GM12878 (cell line): ENCODE data around the gene FAM241A. TPM values are rescaled to one million over a fixed set of nuclear protein-coding genes. Genes with fewer than 3 reads are reported as not detected.

Experiments used
- ATAC-seq: fragments of 200-7000 bp; cut with Tn5 transposase; 3 replicates; pipeline ENCODE4 v1.9.1; 2020; ENCODE audit warnings: mild to moderate bottlenecking, moderate library complexity
- BruUV-seq: library from RNA; stranded (reverse); fragments of 400-500 nt; replicated peaks from 2 replicates; lab custom pipeline; 2021; lab: Mats Ljungman, UMichigan
- CTCF ChIA-PET: fragments of 300-600 bp; sonication (Branson Sonifier 250); formaldehyde crosslinking; extraction: SDS; loops from one replicate; lab custom pipeline; 2021; ENCODE audit warnings: inconsistent platforms; lab: Yijun Ruan, JAX
- POLR2A ChIA-PET: fragments of 350-600 bp; formaldehyde crosslinking; extraction: SDS; loops from one replicate; lab custom pipeline; 2021; ENCODE audit warnings: inconsistent platforms; lab: Charles Lee
- RAD21 ChIA-PET: fragments of 300-600 bp; sonication (Branson Sonifier 250); formaldehyde crosslinking; loops from one replicate; lab custom pipeline; 2023; ENCODE audit warnings: antibody characterized with exemption; ENCODE audit not compliant: unreplicated experiment; lab: Charles Lee
- SMC1A ChIA-PET: fragments of 300-600 bp; sonication (Branson Sonifier 250); formaldehyde crosslinking; loops from one replicate; lab custom pipeline; 2023; ENCODE audit not compliant: unreplicated experiment, uncharacterized antibody; lab: Charles Lee
- DNase-seq: peaks from one replicate; pipeline ENCODE4 v3.0.0-alpha.2; 2011; ENCODE audit warnings: low read depth, low spot score
- FAIRE-seq: peaks from 3 replicates; lab custom pipeline; 2011; peaks lifted over from hg19 to GRCh38; lab: Jason Lieb, UNC
- H2AFZ ChIP-seq: 2 replicates; pipeline ENCODE4 v1.6.0; 2011; ENCODE audit warnings: low read depth, low read length, control low read depth; ENCODE audit not compliant: control insufficient read depth
- H3K27ac ChIP-seq: 2 replicates; pipeline ENCODE4 v1.5.1; 2011; ENCODE audit warnings: control low read depth; ENCODE audit not compliant: control insufficient read depth, insufficient read depth
- H3K27me3 ChIP-seq, 2 experiments: replicated peaks in 1 of 2; 2 replicates each; pipeline versions ENCODE4 v1.6.0 to v1.6.1; 2011; ENCODE audit warnings: low read length in 1 of 2; ENCODE audit not compliant: control insufficient read depth in 2 of 2, insufficient read depth in 2 of 2
- H3K36me3 ChIP-seq, 2 experiments: 2 replicates each; pipeline ENCODE4 v1.5.1; 2011; ENCODE audit warnings: low read length in 1 of 2; ENCODE audit not compliant: control insufficient read depth in 2 of 2, insufficient read depth in 2 of 2
- H3K4me1 ChIP-seq: 2 replicates; pipeline ENCODE4 v1.6.1; 2011; ENCODE audit warnings: mild to moderate bottlenecking, low read length, moderate library complexity, mixed read lengths; ENCODE audit not compliant: control insufficient read depth, insufficient read depth
- H3K4me2 ChIP-seq: 2 replicates; pipeline ENCODE4 v1.6.0; 2011; ENCODE audit warnings: control low read depth; ENCODE audit not compliant: control insufficient read depth, insufficient read depth
- H3K4me3 ChIP-seq: fragments of 200-600 bp; sonication (generic); 2 replicates; pipeline ENCODE4 v1.5.1; 2016
- H3K79me2 ChIP-seq: 2 replicates; pipeline ENCODE4 v1.6.0; 2011; ENCODE audit warnings: low read length; ENCODE audit not compliant: control insufficient read depth, insufficient read depth
- H3K9ac ChIP-seq: 2 replicates; pipeline ENCODE4 v1.8.0; 2011; ENCODE audit warnings: low read length, control low read depth, mixed read lengths; ENCODE audit not compliant: control insufficient read depth, insufficient read depth
- H3K9me3 ChIP-seq: replicated peaks from 3 replicates; pipeline ENCODE4 v1.5.1; 2011; ENCODE audit warnings: mild to moderate bottlenecking, low read length; ENCODE audit not compliant: control insufficient read depth, insufficient read depth
- H4K20me1 ChIP-seq: 2 replicates; pipeline ENCODE4 v1.6.0; 2011; ENCODE audit not compliant: control insufficient read depth, insufficient read depth
- CBX3 ChIP-seq: fragments of 200-600 bp; sonication (generic); IDR thresholded peaks from 2 replicates; pipeline ENCODE4 v1.6.1; 2016; ENCODE audit warnings: low read depth, borderline replicate concordance
- CHD1 ChIP-seq: IDR thresholded peaks from 2 replicates; pipeline ENCODE4 v1.6.1; 2012; ENCODE audit warnings: low read depth, low read length, improper control_type of control experiment
- CHD2 ChIP-seq: IDR thresholded peaks from 2 replicates; pipeline ENCODE4 v1.6.1; 2011; ENCODE audit warnings: low read depth, low read length, improper control_type of control experiment, borderline replicate concordance
- ESRRA ChIP-seq: IDR thresholded peaks from 2 replicates; pipeline ENCODE4 v1.6.1; 2012; ENCODE audit warnings: mild to moderate bottlenecking, low read length, improper control_type of control experiment
- NFIC ChIP-seq: IDR thresholded peaks from 2 replicates; pipeline ENCODE4 v1.6.1; 2012; ENCODE audit warnings: low read depth, mild to moderate bottlenecking, inconsistent platforms, low read length, moderate library complexity
- ZNF217 ChIP-seq: fragments of 450-650 bp; IDR thresholded peaks from 2 replicates; pipeline ENCODE4 v1.6.1; 2017; ENCODE audit warnings: antibody characterized with exemption, mild to moderate bottlenecking
- ZNF384 ChIP-seq: IDR thresholded peaks from 2 replicates; pipeline ENCODE4 v1.6.1; 2012; ENCODE audit warnings: low read depth, mild to moderate bottlenecking, low read length, improper control_type of control experiment, borderline replicate concordance
- WGBS: methylation state at CpG from one replicate; pipeline ENCODE4 v1.1.6; 2016; ENCODE audit warnings: low lambda C conversion rate; ENCODE audit not compliant: insufficient replicate concordance, insufficient coverage; ENCODE audit errors: missing lambda C conversion rate; 5-methylcytosine and 5-hydroxymethylcytosine counted together
- in situ Hi-C: fragments of 300-500 bp; cut with MboI; formaldehyde crosslinking; loops from 9 replicates; pipeline ENCODE4 v1.14.3; 2018; ENCODE audit warnings: mixed read lengths
- intact Hi-C: fragments of 100-400 bp; cut with micrococcal nuclease; formaldehyde crosslinking; loops from one replicate; pipeline ENCODE4 v1.14.2; 2022; ENCODE audit not compliant: unreplicated experiment
- polyA plus RNA-seq, 11 experiments: library from polyadenylated mRNA; depleted of rRNA in 4 of 11; unstranded in 6 of 11; stranded (reverse) in 5 of 11; fragments of >200 nt; fragmentation: Nextera tagmentation in 4 of 11; fragmentation: Illumina TruSeq in 1 of 11; extraction: Ambion mirVana in 4 of 11; extraction: Trizol in 1 of 11; gene quantifications; 1 replicate in 1 of 11; 2 replicates in 10 of 11; pipeline versions ENCODE4 v1.2.1 to v1.2.3, GENCODE V29; 2011 to 2016; ENCODE audit warnings: inconsistent platforms in 2 of 11, missing spikeins in 2 of 11, low read depth in 1 of 11
- total RNA-seq, 4 experiments: library from RNA; depleted of rRNA in 3 of 4; stranded (reverse); fragments of >200 nt in 3 of 4; fragmentation: Illumina TruSeq in 1 of 4; extraction: Trizol in 1 of 4; gene quantifications; 2 replicates each; pipeline versions ENCODE4 v1.2.1 to v1.2.3, GENCODE V29; 2013 to 2021
- TF ChIP-seq, protein P1 (sequence below): fragments of 450-650 bp; IDR thresholded peaks from 2 replicates; pipeline ENCODE4 v1.6.1; 2014; ENCODE audit warnings: mild to moderate bottlenecking
- TF ChIP-seq, protein P2 (sequence below): fragments of 450-650 bp; formaldehyde crosslinking; IDR thresholded peaks from 2 replicates; pipeline ENCODE4 v1.4.0; 2022; ENCODE audit warnings: mild to moderate bottlenecking, moderate library complexity

FAM241A gene
- total and polyA plus RNA-seq, 10 of the 15 experiments (the other 5 are each of a cell fraction or from before 2014, with no cell fraction given) = 0.20 to 7.5 (median 2.4) TPM

- H3K4me3 ChIP-seq = no peak overlapping the region
- no peak overlapping the region for H3K27ac ChIP-seq
- H3K4me2 ChIP-seq = no peak overlapping the region
- intact Hi-C loops (no loop called here), in situ Hi-C loops (no loop called here)
- 64% methylated on average over 6 of the region's 6 CpGs for WGBS
- ATAC-seq = no peak
- CTCF ChIA-PET = interaction anchor here (1.0 to 1.8 kb wide), 4 partner anchors 9 to 94 kb away, joined by 3 to 6 read pairs (median 4); no protein-coding TSS in a partner anchor
- H2AFZ ChIP-seq = no peak overlapping the region
- BruUV-seq = no TSS peak
- H4K20me1 ChIP-seq = no peaks in the 10 kb centered on the region
- H3K36me3 ChIP-seq = no peaks in the 10 kb centered on the region
- DNase-seq = no peak
- POLR2A ChIA-PET = no interaction called here
- SMC1A ChIA-PET = interaction anchor here (1.2 to 2.0 kb wide), 2 partner anchors 15 to 43 kb away, joined by 3 to 4 read pairs; no protein-coding TSS in a partner anchor
- TF ChIP-seq, protein P1, sequence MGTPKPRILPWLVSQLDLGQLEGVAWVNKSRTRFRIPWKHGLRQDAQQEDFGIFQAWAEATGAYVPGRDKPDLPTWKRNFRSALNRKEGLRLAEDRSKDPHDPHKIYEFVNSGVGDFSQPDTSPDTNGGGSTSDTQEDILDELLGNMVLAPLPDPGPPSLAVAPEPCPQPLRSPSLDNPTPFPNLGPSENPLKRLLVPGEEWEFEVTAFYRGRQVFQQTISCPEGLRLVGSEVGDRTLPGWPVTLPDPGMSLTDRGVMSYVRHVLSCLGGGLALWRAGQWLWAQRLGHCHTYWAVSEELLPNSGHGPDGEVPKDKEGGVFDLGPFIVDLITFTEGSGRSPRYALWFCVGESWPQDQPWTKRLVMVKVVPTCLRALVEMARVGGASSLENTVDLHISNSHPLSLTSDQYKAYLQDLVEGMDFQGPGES = no peak
- no peaks in the 10 kb centered on the region for H3K79me2 ChIP-seq
- no peaks in the 10 kb centered on the region for H3K27me3 ChIP-seq
- no peaks in the 10 kb centered on the region for H3K9me3 ChIP-seq
- RAD21 ChIA-PET = interaction anchor here (1.0 kb wide), 1 partner anchor 75 kb away, joined by 3 read pairs; no protein-coding TSS in a partner anchor
- peaks cover 5% of the 10 kb centered on the region; the same call in 1 of the 2 replicates for H3K4me1 ChIP-seq
- no peak for FAIRE-seq
- H3K9ac ChIP-seq = no peak overlapping the region
Observed at GRCh38 chr4:112141366-112142138, 3.7 kb upstream of the FAM241A start.

DNA sequence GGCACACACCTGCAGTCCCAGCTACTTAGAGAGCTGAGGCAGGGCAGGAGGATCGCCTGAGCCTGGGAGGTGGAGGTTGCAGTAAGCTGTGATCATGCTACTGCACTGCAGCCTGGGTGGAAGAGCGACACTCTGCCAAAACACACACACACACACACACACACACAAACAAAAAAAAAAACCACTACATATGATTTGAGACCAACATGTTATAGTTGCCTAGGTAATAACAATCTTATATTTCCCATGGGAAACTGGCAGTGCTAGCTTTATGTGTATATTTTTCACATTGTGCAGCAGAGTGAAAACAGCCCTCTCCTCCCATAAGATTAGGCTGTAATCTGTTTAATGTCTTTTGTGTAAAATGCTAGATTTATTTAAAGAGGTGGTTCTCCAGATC is 3.1 kb upstream of the FAM241A start:
- ChIA-PET RAD21 (interaction anchor here (1.0 kb wide), 1 partner anchor 74 kb away, joined by 3 read pairs; no protein-coding TSS in a partner anchor), CTCF (interaction anchor here (1.2 to 1.8 kb wide), 3 partner anchors 41 to 94 kb away, joined by 4 to 6 read pairs (median 6); no protein-coding TSS in a partner anchor), SMC1A (interaction anchor here (1.2 to 2.0 kb wide), 2 partner anchors 14 to 43 kb away, joined by 3 to 4 read pairs; no protein-coding TSS in a partner anchor), POLR2A (no interaction called here)
- FAIRE-seq (no peak), DNase-seq (no peak)
- H3K36me3 ChIP-seq = no peaks in the 10 kb centered on the region
- intact Hi-C loops = no loop called here
- no TSS peak for BruUV-seq
- no peaks in the 10 kb centered on the region for H3K27me3 ChIP-seq
- H3K79me2 ChIP-seq = no peaks in the 10 kb centered on the region
- no peak overlapping the region for H3K4me2 ChIP-seq
- no peak overlapping the region for H3K27ac ChIP-seq
- no peak overlapping the region for H2AFZ ChIP-seq
- H3K4me3 ChIP-seq = no peak overlapping the region
- H3K9ac ChIP-seq = no peak overlapping the region
- TF ChIP-seq ZNF217 (no peak), CBX3 (no peak), ZNF384 (no peak), CHD1 (no peak), ESRRA (no peak), CHD2 (no peak), NFIC (no peak)
- TF ChIP-seq, protein P2, sequence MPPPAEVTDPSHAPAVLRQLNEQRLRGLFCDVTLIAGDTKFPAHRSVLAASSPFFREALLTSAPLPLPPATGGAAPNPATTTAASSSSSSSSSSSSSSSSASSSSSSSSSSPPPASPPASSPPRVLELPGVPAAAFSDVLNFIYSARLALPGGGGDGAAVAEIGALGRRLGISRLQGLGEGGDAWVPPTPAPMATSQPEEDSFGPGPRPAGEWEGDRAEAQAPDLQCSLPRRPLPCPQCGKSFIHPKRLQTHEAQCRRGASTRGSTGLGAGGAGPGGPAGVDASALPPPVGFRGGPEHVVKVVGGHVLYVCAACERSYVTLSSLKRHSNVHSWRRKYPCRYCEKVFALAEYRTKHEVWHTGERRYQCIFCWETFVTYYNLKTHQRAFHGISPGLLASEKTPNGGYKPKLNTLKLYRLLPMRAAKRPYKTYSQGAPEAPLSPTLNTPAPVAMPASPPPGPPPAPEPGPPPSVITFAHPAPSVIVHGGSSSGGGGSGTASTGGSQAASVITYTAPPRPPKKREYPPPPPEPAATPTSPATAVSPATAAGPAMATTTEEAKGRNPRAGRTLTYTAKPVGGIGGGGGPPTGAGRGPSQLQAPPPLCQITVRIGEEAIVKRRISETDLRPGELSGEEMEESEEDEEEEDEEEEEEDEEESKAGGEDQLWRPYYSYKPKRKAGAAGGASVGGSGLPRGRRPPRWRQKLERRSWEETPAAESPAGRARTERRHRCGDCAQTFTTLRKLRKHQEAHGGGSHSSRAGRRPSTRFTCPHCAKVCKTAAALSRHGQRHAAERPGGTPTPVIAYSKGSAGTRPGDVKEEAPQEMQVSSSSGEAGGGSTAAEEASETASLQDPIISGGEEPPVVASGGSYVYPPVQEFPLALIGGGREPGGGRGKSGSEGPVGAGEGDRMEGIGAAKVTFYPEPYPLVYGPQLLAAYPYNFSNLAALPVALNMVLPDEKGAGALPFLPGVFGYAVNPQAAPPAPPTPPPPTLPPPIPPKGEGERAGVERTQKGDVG (CRISPR knock-in tag) = no peak
- TF ChIP-seq, all 136 proteins: peak for 0
- no peaks in the 10 kb centered on the region for H4K20me1 ChIP-seq
- peaks cover 5% of the 10 kb centered on the region; the same call in 1 of the 2 replicates for H3K4me1 ChIP-seq
- no peaks in the 10 kb centered on the region for H3K9me3 ChIP-seq
- ATAC-seq = no peak
- whole genome bisulfite sequencing = 89% methylated on average over 2 of the region's 2 CpGs
- in situ Hi-C loops = no loop called here
